ENCODE measurements around the gene EGF.

Gene EGF

DNA sequence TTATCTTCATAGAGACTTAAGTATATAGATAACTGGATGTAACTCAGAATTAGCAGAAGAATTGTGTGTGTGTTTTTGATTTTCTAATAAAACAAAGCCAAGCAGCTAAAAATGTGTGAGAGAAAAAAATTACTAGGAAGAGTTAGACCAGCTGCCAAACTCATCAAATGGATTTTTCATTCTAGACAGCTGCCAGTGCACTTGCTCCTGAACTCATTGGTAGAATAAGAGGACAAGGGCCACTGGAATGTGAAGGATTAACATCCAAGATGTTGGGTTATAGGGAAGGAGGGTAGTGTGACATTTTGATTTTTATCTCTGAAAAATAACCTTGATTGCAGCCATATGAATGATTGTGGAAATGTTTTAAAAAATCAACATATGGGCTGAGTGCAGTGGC lies 49.7 kb downstream of the EGF start:
- no peak for DNase-seq (ENCODE audit: low read depth in 2 of 2)

DNA sequence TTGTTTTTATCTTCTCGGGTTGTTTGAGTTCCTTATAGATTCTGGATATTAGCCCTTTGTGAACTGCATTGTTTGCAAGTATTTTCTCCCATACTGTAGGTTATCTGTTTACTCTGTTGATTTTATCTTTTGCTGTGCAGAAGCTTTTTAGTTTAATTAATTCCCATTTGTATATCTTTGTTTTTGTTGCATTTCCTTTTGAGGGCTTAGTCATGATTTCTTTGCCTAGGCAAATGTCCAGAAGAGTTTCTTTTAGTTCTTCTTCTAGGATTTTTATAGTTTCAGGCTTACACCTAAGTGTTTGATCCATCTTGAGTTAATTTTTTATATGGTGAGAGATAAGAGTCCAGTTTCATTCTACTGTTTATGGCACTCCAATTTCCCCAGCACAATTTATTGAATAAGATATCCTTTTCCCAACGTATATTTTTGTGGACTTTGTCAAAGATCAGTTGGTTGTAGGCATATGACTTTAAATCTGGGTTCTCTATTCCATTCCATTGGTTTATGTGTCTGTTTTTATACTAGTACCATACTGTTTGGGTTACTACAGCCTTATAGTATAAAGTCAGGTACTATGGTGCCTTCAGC lies 54.3 kb downstream of the EGF start:
- DNase-seq (ENCODE audit: low read depth in 2 of 2): no peak

DNA sequence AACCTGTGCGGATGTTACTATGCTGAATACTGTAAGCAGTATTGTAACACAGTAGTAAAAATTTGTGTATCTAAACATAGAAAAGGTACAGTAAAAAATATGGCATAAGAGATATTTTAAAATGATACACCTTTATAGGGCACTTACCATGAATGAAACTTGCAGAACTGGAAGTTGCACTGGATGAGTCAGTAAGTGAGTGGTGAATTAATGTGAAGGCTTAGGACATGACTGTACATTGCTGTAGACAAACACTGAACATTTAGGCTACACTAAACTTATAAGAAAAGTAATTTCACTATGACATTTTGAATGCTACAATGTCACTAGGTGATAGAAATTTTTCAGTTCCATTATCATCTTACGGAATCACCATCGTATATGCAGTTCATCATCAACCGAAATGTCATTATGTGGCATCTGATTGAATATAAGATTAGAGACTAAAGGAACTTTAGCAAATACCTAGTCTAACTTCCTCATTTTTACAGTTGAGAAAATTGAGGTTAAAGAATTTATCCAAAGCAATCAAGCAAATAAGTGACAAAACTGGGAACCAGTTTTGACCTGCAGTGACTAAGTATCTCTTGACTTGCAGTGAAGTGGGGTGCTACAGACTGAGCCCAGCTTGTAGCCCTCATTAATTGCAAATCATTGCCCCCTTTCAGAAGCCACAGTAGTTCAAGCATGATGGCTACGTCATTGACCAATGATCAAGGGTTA lies 55.3 kb downstream of the EGF start:
- no peak for DNase-seq (ENCODE audit: low read depth in 2 of 2)

DNA sequence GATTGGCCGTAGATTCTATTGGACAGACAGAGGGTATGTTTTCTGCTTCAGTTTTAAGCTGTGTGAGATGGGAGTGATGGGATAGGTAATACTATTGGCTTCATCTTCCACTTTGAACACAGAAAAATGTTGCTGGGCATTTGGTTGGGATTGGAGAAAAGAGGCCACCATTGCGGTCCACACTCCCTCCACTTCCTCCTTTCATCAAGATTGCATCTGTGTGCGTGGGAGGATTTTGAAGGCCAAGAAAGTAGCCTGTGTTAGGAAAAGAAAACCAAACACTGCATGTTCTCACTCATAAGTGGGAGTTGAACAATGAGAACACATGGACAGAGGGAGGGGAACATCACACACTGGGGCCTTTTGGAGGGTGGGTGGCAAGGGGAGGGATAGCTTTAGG lies 56.4 kb downstream of the EGF start:
- no peak for DNase-seq (ENCODE audit: low read depth in 2 of 2)

DNA sequence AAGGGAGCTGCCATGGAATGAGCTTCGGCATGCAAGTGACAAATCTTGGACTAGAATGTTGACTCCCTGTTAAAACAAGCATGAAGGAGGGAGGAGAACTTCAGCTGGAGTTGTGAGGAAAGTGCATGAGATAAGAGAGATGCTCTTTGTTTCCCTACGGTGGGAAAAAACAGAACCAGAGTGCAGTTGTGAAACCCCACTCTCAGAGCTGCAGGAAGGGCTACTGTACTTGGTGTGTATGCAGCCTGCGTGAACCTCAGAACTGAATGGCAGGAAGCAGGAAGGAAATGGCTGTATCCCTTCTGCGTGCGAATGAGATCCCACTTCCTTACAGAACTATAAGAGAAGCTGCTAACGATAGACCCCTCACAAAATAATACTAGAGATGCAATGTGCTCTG lies 57.2 kb downstream of the EGF start:
- no peak for DNase-seq (ENCODE audit: low read depth in 2 of 2)

DNA sequence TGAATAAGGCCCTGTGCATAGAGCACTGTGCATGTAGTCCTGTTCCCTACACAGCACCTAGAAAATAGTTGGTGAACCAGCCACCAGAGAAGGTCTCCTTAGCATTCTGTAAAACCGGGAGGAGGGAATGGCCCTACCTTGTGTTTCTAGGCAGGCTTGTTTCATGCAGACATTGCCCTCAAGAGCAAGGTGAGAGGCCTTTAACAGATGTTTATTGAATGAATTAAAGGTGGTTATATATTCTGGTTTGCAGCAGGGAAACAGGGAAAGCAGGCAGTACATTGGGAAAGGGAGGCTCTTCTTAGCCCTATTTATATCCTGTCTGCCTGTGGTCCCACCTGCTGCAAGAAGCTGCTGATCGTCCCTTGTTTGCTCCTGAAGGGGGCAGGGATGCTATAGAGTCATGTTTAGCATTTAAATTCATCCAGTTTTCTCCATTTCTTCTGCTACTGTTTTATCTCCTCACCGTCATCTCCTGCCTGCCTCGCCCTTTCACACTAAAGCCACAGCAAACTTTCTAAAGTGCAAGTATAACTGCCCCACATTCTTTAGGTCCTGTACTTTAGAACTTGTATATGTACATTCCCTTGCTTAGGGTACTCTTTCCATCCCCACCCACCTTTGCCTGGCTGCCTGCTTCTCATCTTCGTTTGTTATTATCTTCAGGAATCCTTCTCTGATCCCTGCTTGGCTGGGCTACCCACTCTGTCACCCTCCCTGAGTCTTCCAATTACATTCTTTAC lies 60.3 kb downstream of the EGF start:
- no peak for DNase-seq (ENCODE audit: low read depth in 2 of 2)

DNA sequence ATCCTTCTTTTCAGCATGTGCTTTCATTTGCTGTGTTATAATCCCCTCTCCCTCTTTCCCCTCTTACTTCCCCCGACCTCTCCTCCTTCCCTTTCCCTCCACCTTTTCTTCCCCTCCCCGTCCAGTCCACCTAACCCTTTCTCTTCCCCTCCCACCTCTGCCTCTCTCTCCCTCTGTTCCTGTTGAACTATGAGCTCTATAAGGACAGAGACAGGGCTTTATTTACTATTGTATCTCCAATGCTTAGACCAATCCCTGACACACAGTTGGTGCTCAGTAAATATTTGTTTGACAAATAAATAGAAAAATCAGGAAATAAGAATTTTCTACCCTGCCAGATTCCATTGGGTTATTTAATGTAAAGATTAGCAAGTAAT lies 60.8 kb downstream of the EGF start:
- no peak for DNase-seq (ENCODE audit: low read depth in 2 of 2)

DNA sequence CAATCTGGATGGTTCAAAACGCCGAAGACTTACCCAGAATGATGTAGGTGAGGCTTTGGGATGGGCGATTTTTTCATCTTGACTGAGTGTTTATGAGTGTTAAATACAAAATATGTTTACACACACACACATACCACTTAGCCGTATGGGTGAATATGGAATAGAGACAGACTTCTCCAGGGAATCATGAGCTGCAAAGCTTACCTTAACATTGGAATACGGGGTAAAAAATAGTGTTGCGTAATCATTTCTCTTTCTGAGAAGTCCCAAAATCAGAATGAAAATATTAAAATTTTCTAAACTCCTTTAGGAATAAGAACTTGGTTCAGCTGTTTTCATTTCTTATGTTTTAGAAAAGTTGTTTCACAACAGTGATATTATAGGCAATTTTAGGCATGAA lies 63.5 kb downstream of the EGF start:
- no peak for DNase-seq (ENCODE audit: low read depth in 2 of 2)

DNA sequence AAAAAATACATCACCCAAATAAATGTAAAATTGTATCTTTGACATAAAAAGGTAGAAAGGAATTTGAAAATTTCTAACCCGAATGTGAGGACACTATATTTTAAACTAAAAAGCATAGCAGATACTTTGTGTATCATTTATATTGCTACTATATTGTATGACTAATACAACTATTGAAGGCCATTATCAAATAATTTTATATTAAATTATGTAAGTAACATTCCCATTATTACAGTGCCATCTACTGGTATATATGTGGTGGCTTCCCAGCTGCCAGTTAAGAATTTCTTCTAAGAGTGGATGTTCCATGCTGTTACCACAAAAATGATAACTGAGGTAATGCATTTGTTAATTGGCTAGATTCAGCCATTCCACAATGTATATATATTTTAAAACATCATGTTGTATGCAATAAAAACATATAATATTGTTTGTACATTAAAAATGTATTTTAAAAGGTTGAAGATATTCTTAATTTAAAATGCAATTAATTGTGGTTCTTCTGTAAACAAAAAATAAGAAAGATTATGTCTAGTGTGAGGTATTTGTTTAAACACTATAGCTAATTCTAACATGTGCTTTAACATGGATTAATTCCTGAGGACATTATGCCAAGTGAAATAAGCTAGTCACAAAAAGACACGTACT lies 65.3 kb downstream of the EGF start:
- DNase-seq (ENCODE audit: low read depth in 2 of 2): no peak

DNA sequence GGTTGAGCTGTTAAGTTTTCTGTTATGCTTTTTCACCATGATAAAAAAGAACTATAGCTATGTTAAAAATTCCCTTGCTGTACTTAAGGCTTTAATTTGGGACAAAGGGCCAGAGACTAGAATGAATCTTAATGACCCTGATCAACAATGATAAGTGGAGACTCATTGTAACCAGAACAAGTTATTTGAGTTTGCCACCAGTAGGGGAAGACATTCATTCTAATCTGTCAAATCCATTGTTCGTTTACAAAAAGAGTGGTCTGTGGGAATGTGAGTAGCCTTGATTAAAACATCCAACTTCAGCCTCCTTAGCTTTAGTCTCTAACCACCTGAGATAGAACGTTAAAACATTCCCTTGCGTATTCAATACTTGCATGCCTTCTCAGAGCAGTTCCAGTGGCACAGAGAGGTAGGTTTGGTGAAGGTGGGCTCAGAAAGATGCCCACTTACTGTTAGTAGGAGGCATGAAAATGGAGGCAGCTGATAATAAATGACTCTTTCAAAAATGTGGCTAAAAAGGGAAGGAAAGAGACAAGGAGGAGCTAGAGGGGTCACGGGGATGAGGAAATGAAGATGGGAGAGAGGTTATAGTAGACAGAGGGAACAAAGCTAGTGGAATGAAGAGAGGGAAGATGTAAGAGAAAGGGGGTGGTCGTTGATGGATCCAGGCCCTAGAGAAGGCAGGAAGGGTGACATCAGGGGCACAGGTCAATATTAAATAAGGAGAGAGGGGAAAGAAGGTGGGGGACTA lies 66.2 kb downstream of the EGF start:
- no peak for DNase-seq (ENCODE audit: low read depth in 2 of 2)

DNA sequence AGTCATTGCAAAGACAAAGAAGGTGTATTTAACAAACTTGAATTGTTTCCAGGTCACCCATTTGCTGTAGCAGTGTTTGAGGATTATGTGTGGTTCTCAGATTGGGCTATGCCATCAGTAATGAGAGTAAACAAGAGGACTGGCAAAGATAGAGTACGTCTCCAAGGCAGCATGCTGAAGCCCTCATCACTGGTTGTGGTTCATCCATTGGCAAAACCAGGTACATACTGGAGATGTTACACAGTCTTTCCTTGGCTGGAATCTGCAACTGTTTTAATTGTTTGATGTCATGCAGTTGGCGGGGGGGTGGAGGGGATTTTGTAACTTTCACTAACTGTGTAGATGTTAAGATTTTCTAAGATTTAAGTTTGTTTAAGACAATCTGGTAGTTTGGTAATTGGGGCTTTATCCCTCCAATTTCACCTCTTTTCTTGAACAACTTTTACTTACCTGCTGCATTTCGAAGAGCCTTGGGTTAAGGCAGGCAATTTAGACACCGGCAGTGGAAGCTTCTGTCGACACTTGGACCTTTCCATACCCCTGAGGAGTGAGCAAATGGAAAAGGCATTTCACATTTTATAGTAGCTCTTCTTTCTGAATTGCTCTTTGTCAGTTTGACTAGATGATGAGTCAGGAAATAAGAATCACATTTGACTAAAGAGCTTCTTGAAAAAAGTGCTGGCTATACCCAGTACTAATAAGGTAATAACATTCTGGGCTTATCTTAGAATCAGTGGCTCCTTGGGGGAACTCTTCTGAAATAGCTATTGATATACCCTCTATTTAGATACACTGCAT lies 67.4 kb downstream of the EGF start:
- no peak for DNase-seq (ENCODE audit: low read depth in 2 of 2)

DNA sequence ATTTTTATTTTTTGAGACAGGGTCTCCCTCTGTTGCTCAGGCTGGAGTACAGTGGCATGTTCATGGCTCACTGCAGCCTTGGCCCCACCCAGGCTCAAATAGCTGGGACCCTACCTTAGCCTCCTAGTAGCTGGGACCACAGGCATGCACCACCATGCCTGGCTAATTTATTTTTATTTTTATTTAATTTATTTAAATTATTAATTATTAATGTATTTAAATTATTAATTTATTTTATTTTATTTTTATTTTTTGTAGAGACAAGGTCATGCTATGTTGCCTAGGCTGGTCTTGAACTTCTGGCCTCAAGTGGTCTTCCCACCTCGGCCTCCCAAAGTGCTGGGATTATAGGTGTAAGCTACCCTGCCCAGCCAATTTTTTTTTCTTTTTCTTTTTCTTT lies 69.3 kb downstream of the EGF start:
- no peak for DNase-seq (ENCODE audit: low read depth in 2 of 2)

DNA sequence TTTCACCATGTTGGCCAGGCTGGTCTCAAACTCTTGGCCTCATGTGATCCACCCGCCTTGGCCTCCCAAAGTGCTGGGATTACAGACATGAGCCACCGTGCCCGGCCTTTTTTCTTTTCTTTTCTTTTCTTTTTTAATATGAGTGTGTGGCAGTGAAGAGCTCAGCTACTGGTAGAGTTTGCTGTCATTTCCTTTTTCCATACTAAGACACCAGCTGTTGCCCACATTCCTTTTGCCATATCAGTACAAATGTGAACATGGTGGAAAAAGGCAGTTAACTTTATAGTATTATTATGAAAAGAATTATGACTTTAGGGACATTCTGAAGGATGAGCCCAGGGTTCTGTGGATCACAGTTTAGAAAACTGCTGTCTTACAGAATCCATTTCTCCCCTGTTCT lies 69.8 kb downstream of the EGF start:
- DNase-seq (ENCODE audit: low read depth in 2 of 2): no peak

DNA sequence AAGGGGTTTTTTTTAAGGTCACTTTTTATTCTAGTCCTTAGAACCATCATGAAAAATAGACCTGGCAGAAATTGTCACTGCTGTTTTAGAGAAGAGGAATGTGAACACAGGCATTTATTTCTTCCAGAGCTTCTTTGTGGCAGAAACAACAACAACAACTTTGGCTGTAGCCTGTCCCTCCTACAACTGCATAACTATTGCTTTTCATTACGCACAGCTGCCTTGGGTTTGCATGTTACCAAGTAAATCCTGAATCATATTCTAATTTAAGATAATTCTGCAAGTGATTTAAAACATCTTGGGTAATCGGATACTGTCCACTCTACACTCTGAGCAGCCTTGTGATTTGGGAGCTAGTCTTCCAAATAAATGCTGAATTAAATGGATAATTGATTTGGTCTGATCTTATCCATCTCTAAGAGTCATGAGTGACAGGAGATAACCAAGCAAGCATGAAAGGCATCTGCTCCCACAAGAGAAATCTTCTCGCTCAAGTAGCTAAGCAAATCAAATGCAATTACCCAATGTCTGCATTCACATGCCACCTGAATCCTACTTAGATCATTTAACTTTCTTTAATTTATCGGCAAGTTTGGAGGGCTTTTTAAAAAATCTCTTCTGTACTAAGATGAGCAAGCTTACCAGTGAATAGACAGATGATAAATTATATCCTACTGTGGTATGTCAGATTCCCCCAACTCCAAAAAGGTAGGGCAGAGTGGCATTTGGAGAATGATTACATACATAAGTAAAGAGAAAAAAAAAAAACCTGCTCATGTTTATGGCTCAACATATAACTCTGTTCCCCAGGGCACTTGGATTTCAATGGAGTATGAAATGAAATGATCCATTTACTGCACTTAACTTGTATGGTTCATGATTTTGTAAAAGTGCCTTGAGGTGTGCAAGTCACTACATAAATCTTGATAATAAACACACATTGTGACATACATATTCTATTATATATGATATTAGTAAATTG lies 73.6 kb downstream of the EGF start:
- no peak for DNase-seq (ENCODE audit: low read depth in 2 of 2)

DNA sequence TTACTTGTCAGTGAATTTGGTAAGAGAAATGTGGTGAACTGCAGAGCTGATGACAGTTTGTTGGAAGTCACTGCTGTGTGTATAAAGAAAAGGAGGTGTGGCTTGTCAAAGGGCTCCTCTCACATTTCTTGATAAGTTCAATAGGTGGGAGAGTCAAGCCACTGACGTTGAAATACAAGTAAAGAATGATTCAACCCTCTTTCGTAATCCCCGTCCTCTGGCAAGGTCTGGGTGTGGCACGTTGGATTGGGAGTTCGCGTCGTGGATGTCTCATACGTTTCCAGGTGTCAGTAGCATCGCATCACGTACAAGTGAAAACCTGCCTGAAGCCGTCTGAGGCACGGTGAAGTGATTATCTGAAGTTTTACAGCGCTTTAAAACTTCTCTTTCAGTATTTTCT lies 76.4 kb downstream of the EGF start:
- no peak for DNase-seq (ENCODE audit: low read depth in 2 of 2)

DNA sequence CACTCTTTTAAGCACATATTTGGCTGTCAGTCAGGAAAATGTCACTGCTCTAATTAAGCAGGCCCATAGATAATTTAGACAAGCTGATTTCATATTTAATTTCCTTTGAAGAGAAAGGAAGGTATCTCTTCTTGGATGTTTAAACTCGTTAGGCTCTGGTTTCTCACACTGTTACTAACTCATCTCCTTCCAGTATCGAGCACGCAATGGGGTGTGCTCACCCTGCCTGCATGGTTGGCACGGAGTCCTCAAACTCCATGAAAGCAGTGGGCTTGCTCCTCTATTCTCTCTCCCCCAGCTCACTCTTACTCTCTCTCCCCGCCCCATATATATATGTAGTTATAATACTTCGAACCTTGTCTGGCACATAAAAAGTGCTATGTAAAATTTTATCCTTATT lies 76.9 kb downstream of the EGF start:
- DNase-seq (ENCODE audit: low read depth in 2 of 2): no peak

DNA sequence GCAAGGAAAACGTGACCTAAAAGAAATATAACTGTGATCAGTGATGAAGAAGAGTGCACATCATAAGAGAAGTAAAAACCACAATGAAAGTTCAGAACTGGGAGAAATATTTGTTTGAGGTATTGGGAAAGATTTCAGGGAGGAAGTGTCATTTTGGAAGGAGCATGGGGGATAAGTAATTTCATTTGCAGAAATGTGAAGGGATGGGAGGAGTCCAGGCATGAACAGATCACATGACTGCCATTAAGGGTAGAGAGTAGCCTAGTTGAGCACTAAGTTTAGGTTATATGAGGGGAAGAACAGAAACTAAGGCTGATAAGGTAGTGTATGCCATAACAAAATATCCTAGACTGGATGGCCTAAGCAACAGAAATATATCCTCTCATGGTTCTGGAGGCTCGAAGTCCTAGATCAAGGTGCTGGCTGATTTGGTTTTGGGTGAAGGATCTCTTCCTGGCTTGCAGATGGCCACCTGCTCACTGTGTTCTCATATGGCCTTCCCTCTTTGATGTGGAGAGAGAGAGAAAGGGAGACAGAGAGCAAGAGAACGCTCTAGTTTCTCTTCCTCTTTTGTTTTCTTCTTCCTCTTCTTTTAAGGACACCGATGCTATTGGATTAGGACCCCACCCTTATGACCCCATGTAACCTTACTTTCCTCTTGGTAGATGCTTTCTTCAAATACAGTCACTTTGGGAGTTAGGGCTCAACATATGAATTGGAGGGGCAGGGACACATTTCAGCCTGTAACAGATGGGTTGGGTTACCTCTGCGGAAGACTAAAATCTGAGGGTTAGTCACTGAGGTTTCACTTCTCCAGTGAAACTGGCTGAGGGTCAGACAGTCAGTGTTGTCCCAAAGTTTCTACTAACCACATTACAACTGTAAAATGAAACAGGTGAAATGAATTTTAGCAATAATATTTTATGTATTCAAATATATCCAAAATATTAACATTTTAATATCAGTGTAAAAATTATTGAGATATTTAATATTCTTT lies 77.9 kb downstream of the EGF start:
- no peak for DNase-seq (ENCODE audit: low read depth in 2 of 2)

DNA sequence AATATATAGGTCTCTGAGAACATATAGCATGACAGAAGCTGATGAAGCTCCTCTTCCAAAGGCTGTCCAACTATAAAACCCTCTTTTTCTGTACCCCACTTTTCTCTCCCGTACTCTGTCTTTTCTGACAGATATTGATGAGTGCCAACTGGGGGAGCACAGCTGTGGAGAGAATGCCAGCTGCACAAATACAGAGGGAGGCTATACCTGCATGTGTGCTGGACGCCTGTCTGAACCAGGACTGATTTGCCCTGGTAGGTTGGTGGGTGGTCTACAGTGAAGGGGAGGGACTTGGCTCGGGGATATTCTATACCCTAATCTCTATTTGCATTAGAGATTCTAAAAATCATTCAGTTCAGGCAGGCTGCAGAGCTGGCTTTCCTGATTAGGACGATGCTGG lies 80.4 kb downstream of the EGF start:
- DNase-seq (ENCODE audit: low read depth in 2 of 2): no peak

DNA sequence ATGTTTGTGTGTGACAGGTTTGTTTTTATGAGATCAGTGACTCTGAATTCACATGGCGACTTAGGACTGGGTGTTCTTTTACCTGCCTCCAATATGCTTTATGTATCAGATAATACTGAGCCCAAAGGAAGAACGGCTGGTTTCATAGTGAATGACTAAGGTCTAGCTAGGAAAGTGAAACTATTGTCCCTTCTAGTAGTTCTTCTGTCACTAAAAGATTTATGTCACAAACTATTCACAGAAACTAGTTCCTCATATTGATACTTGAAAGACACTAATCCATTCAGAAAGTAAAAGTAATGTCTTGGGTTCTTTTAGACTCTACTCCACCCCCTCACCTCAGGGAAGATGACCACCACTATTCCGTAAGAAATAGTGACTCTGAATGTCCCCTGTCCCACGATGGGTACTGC lies 81.7 kb downstream of the EGF start:
- no peak for DNase-seq (ENCODE audit: low read depth in 2 of 2)
